Natural killer cell (primary cell): ENCODE results near the gene CD86. TPM values are rescaled to one million over a fixed set of nuclear protein-coding genes. Genes with fewer than 3 reads are reported as not detected.

Experiments used
- ATAC-seq, 3 donors: fragments of 150-1000 bp in 2 of 3; fragments of 200-7000 bp in 1 of 3; cut with Tn5 transposase; 1 replicate in 1 of 3; 2 replicates in 2 of 3; pipeline ENCODE4 v1.10.0; 2021; ENCODE audit warnings: mild to moderate bottlenecking in 2 of 3, moderate library complexity in 2 of 3
- DNase-seq, 2 donors: peaks; one replicate each; pipeline versions ENCODE4 v3.0.0 to v3.0.0-alpha.2; 2013 to 2021; ENCODE audit warnings: mixed read lengths in 1 of 2
- H3K27ac ChIP-seq: one replicate; pipeline ENCODE4 v1.5.1; 2013; ENCODE audit warnings: mild to moderate bottlenecking, low read length
- H3K27me3 ChIP-seq: one replicate; pipeline ENCODE4 v1.6.1; 2013; ENCODE audit warnings: low read length; ENCODE audit not compliant: control insufficient read depth, insufficient read depth
- H3K36me3 ChIP-seq: one replicate; pipeline ENCODE4 v1.6.1; 2013; ENCODE audit warnings: low read length; ENCODE audit not compliant: control insufficient read depth, insufficient read depth
- H3K4me1 ChIP-seq: one replicate; pipeline ENCODE4 v1.6.1; 2013; ENCODE audit warnings: low read length; ENCODE audit not compliant: control insufficient read depth, insufficient read depth
- H3K4me3 ChIP-seq: one replicate; pipeline ENCODE4 v1.5.1; 2013; ENCODE audit warnings: low read length
- H3K9me3 ChIP-seq: one replicate; pipeline ENCODE4 v1.6.1; 2013; ENCODE audit warnings: low read length; ENCODE audit not compliant: control insufficient read depth, insufficient read depth
- H3K27ac Mint-ChIP-seq, 2 donors: one replicate each; pipeline ENCODE4 v1.8.0; 2022; ENCODE audit warnings: mild to moderate bottlenecking in 2 of 2, mixed read lengths in 2 of 2, moderate library complexity in 1 of 2
- H3K27me3 Mint-ChIP-seq, 2 donors: one replicate each; pipeline ENCODE4 v1.8.0; 2022; ENCODE audit warnings: low read depth in 2 of 2, mixed read lengths in 2 of 2
- H3K36me3 Mint-ChIP-seq: one replicate; pipeline ENCODE4 v1.8.0; 2022; ENCODE audit warnings: mixed read lengths
- H3K4me1 Mint-ChIP-seq, 2 donors: one replicate each; pipeline ENCODE4 v1.8.0; 2022; ENCODE audit warnings: mixed read lengths in 2 of 2
- H3K4me3 Mint-ChIP-seq: one replicate; pipeline ENCODE4 v1.8.0; 2022; ENCODE audit warnings: mild to moderate bottlenecking, moderate library complexity, mixed read lengths
- H3K9me3 Mint-ChIP-seq, 2 donors: one replicate each; pipeline ENCODE4 v1.8.0; 2022; ENCODE audit warnings: mixed read lengths in 2 of 2
- CTCF ChIP-seq: fragments of 200-600 bp; IDR thresholded peaks from one replicate; pipeline ENCODE4 v1.8.0; 2022; ENCODE audit warnings: antibody characterized with exemption
- WGBS: methylation state at CpG from one replicate; pipeline ENCODE4 v1.1.7; 2013; ENCODE audit warnings: missing lambda C conversion rate; ENCODE audit not compliant: insufficient coverage; 5-methylcytosine and 5-hydroxymethylcytosine counted together
- intact Hi-C: fragments of 100-400 bp; cut with micrococcal nuclease; formaldehyde crosslinking; loops from one replicate; pipeline ENCODE4 v1.14.2; 2022
- total RNA-seq, 4 donors: library from RNA; stranded (reverse); fragments of 120-200 nt in 1 of 4; gene quantifications; one replicate each; pipeline versions ENCODE4 v1.2.3 to v1.2.4, GENCODE V29; 2013 to 2022

The CD86 gene
- total RNA-seq, 3 donors from 2014 or later (not counting 1 experiment from before 2014, with no cell fraction given) = 2.1 to 6.9 (median 4.7) TPM

- peaks cover 24 to 26% of the 10 kb centered on the region in 2 donors for H3K27me3 Mint-ChIP-seq
- no peak overlapping the region for H3K4me3 ChIP-seq
- ATAC-seq (no peak), DNase-seq (no peak)
- H3K9me3 ChIP-seq = no peaks in the 10 kb centered on the region
- peaks cover 0 to 5% of the 10 kb centered on the region in 2 donors for H3K4me1 Mint-ChIP-seq
- H3K9me3 Mint-ChIP-seq = no peaks in the 10 kb centered on the region
- no peak for TF ChIP-seq CTCF
- H3K4me1 ChIP-seq = peaks cover 3% of the 10 kb centered on the region
- intact Hi-C loops = no loop called here
- H3K36me3 Mint-ChIP-seq = no peaks in the 10 kb centered on the region
- H3K36me3 ChIP-seq = no peaks in the 10 kb centered on the region
- H3K4me3 Mint-ChIP-seq = no peak overlapping the region
- peaks cover 2% of the 10 kb centered on the region for H3K27me3 ChIP-seq
- no peak overlapping the region for H3K27ac Mint-ChIP-seq
- no peak overlapping the region for H3K27ac ChIP-seq
Measured at GRCh38 chr3:122019493-122019892, 35.7 kb upstream of the CD86 start.

- intact Hi-C loops = no loop called here
- TF ChIP-seq CTCF = no peak
- WGBS = 80% methylated on average over 1 of the region's 1 CpG
- Mint-ChIP-seq H3K9me3 (no peaks in the 10 kb centered on the region), H3K27ac (no peak overlapping the region), H3K4me3 (no peak overlapping the region), H3K4me1 (peaks cover 0 to 5% of the 10 kb centered on the region in 2 donors), H3K27me3 (peaks cover 25 to 29% of the 10 kb centered on the region in 2 donors), H3K36me3 (no peaks in the 10 kb centered on the region)
- Histone ChIP-seq H3K27ac (no peak overlapping the region), H3K36me3 (no peaks in the 10 kb centered on the region), H3K4me1 (peaks cover 3% of the 10 kb centered on the region), H3K4me3 (no peak overlapping the region), H3K9me3 (no peaks in the 10 kb centered on the region), H3K27me3 (peaks cover 2% of the 10 kb centered on the region)
- no peak for ATAC-seq
- no peak for DNase-seq
Measured at GRCh38 chr3:122021037-122021436, 34.1 kb upstream of the CD86 start.

- peak within 1 kb of the TSS; percentile 17 for H3K4me3 ChIP-seq
- ATAC-seq (no peak), DNase-seq (no peak)
- H3K4me1 ChIP-seq = peaks cover 3% of the 10 kb centered on the region
- intact Hi-C loops = no loop called here
- no peaks in the 10 kb centered on the region for H3K36me3 ChIP-seq
- 17% methylated on average over 43 of the region's 43 CpGs for WGBS
- no peaks in the 10 kb centered on the region for H3K9me3 ChIP-seq
- H3K9me3 Mint-ChIP-seq = no peaks in the 10 kb centered on the region
- peaks cover 19 to 29% of the 10 kb centered on the region in 2 donors for H3K27me3 Mint-ChIP-seq
- H3K4me1 Mint-ChIP-seq = peaks cover 0 to 5% of the 10 kb centered on the region in 2 donors
- no peaks in the 10 kb centered on the region for H3K36me3 Mint-ChIP-seq
- no peak for TF ChIP-seq CTCF
- no peak within 1 kb of the TSS for H3K27ac Mint-ChIP-seq
- no peak within 1 kb of the TSS for H3K27ac ChIP-seq
- peaks cover 2% of the 10 kb centered on the region for H3K27me3 ChIP-seq
- H3K4me3 Mint-ChIP-seq = no peak within 1 kb of the TSS
Measured at GRCh38 chr3:122021811-122022401, 33.3 kb upstream of the CD86 start, which contains the start of gene ILDR1. Gene ILDR1 (minus strand): TSS chr3:122022247. CDS start chr3:122022077, 170 bp downstream.
